NT2/D1 (cell line): Measurements from ENCODE around the gene CADM2.

ENCODE experiments used
- SUZ12 ChIP-seq: IDR thresholded peaks from 2 replicates; pipeline ENCODE4 v1.6.1; 2011; ENCODE audit not compliant: insufficient read length, insufficient read depth; ENCODE audit errors: extremely low read depth
- ZNF274 ChIP-seq: IDR thresholded peaks from 2 replicates; pipeline ENCODE4 v1.6.1; 2011; ENCODE audit warnings: mild to moderate bottlenecking, low read depth, low read length

DNA sequence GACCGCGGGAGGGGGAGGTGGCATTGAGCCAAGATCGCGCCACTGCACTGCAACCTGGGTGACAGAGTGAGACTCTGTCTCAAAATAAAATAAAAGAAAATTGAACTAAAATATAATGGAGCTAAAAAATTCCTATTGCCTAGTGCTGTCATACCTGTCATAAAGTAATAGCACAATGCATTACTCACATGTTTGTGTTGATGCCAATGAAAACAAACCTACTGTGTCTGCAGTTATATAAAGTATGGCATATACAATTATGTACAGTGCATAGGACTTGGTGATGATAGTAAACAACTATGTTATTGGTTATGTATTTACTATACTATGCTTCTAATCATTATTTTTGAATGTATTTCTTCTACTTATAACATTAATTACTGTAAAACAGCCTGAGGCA, 411.6 kb downstream of the CADM2 start:
- TF ChIP-seq SUZ12 (no peak), ZNF274 (no peak)
